Measurements from ENCODE around the gene GLIS2.

The GLIS2 gene

GRCh38 chr16:4378161-4378666 is 62.3 kb downstream of the GLIS2 start:
- no peaks in the 10 kb centered on the region for H3F3A ChIP-seq (ENCODE audit: insufficient read depth, low read length)
- H3K9ac ChIP-seq (ENCODE audit: low read length) = no peak overlapping the region
- no peaks in the 10 kb centered on the region for H3K79me2 ChIP-seq (ENCODE audit: insufficient read depth, low read length)
- H2AFZ ChIP-seq (ENCODE audit: low read length) = no peak overlapping the region
- H3K4me1 ChIP-seq (ENCODE audit: insufficient read depth, low read length, severe bottlenecking) = no peaks in the 10 kb centered on the region
- H3K36me3 ChIP-seq (ENCODE audit: insufficient read depth, low read length) = peaks cover 2% of the 10 kb centered on the region; the same call in 1 of the 2 replicates
- no peak overlapping the region for H3K4me3 ChIP-seq (ENCODE audit: low read depth, low read length, poor library complexity, severe bottlenecking)
- no peaks in the 10 kb centered on the region for H3K27me3 ChIP-seq (ENCODE audit: insufficient read depth, low read length)
- no peaks in the 10 kb centered on the region for H3K9me2 ChIP-seq (ENCODE audit: low read depth, low read length)
- TF ChIP-seq, protein P1, sequence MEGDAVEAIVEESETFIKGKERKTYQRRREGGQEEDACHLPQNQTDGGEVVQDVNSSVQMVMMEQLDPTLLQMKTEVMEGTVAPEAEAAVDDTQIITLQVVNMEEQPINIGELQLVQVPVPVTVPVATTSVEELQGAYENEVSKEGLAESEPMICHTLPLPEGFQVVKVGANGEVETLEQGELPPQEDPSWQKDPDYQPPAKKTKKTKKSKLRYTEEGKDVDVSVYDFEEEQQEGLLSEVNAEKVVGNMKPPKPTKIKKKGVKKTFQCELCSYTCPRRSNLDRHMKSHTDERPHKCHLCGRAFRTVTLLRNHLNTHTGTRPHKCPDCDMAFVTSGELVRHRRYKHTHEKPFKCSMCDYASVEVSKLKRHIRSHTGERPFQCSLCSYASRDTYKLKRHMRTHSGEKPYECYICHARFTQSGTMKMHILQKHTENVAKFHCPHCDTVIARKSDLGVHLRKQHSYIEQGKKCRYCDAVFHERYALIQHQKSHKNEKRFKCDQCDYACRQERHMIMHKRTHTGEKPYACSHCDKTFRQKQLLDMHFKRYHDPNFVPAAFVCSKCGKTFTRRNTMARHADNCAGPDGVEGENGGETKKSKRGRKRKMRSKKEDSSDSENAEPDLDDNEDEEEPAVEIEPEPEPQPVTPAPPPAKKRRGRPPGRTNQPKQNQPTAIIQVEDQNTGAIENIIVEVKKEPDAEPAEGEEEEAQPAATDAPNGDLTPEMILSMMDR (IDR thresholded peaks at IDR 0.05; ENCODE audit: low read length) = 0 out of 2 replicates have a peak, but pooled peaks have one; percentile 2
- no peak for TF ChIP-seq EZH2 (IDR thresholded peaks at IDR 0.05; ENCODE audit: borderline replicate concordance, low read length)
- H3K27ac ChIP-seq (ENCODE audit: low read depth, low read length, poor library complexity, severe bottlenecking) = no peak overlapping the region
- H3K9me3 ChIP-seq (ENCODE audit: low read length) = no peaks in the 10 kb centered on the region
- H4K20me1 ChIP-seq (ENCODE audit: insufficient read depth, low read length) = no peaks in the 10 kb centered on the region
- no peak overlapping the region for H3K4me2 ChIP-seq (ENCODE audit: low read length)

DNA sequence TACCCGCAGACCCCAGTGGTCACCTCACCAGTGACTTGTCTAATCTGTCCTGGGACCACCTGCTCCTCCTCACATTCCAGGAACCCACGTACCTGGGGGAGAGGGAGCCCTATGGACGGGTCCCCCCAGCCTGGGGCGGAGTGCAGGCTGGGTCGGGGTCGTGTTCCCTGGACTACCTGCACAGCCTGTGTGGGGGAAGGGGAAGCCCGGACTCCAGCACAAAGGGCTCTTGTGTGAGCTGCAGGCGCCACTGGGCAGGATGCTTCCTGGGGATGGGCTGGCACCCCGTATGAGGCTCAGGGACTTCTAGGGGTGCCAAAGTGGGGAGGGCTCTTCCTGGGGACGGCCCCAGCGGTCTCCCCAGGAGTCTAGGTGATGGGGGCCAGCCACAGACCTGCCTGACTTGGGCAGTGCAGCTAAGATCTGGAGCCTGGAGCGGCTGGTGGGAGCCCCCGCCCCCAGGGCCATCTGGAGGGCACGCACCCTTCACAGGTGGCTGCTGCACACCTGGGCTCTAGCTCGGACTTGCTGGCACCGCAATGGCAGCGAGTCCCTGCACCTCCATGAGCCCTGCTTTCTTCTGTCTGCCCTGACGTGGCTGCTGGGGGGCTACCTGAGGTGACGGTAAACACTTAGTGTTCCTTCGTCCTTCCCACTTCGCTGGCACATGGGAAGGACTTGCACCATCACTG is 63.3 kb downstream of the GLIS2 start:
- H3K4me3 ChIP-seq (ENCODE audit: low read depth, low read length, poor library complexity, severe bottlenecking) = no peak overlapping the region
- H3K79me2 ChIP-seq (ENCODE audit: insufficient read depth, low read length) = no peaks in the 10 kb centered on the region
- H3K27ac ChIP-seq (ENCODE audit: low read depth, low read length, poor library complexity, severe bottlenecking) = no peak overlapping the region
- H3K4me1 ChIP-seq (ENCODE audit: insufficient read depth, low read length, severe bottlenecking) = no peaks in the 10 kb centered on the region
- H3K9ac ChIP-seq (ENCODE audit: low read length) = no peak overlapping the region
- H3K9me3 ChIP-seq (ENCODE audit: low read length) = no peaks in the 10 kb centered on the region
- no peaks in the 10 kb centered on the region for H3K27me3 ChIP-seq (ENCODE audit: insufficient read depth, low read length)
- no peak overlapping the region for H3K4me2 ChIP-seq (ENCODE audit: low read length)
- H3F3A ChIP-seq (ENCODE audit: insufficient read depth, low read length) = no peaks in the 10 kb centered on the region
- no peaks in the 10 kb centered on the region for H3K9me2 ChIP-seq (ENCODE audit: low read depth, low read length)
- TF ChIP-seq, protein P1 (IDR thresholded peaks at IDR 0.05; ENCODE audit: low read length) = no peak
- TF ChIP-seq EZH2 (IDR thresholded peaks at IDR 0.05; ENCODE audit: borderline replicate concordance, low read length) = no peak
- no peak overlapping the region for H2AFZ ChIP-seq (ENCODE audit: low read length)
- H3K36me3 ChIP-seq (ENCODE audit: insufficient read depth, low read length) = peaks cover 5% of the 10 kb centered on the region
- H4K20me1 ChIP-seq (ENCODE audit: insufficient read depth, low read length) = no peaks in the 10 kb centered on the region

- Histone ChIP-seq H3K27ac (ENCODE audit: low read depth, low read length, poor library complexity, severe bottlenecking) (no peak overlapping the region), H3K4me3 (ENCODE audit: low read depth, low read length, poor library complexity, severe bottlenecking) (no peak overlapping the region), H3K4me1 (ENCODE audit: insufficient read depth, low read length, severe bottlenecking) (no peaks in the 10 kb centered on the region)
These were observed 64.5 kb downstream of the GLIS2 start for GRCh38 chr16:4380119-4381063.

More at GRCh38 chr16:4380119-4381063, 64.5 kb downstream of the GLIS2 start:
- Histone ChIP-seq H4K20me1 (ENCODE audit: insufficient read depth, low read length) (no peaks in the 10 kb centered on the region), H2AFZ (ENCODE audit: low read length) (no peak overlapping the region), H3K9ac (ENCODE audit: low read length) (no peak overlapping the region), H3K9me2 (ENCODE audit: low read depth, low read length) (no peaks in the 10 kb centered on the region), H3K9me3 (ENCODE audit: low read length) (no peaks in the 10 kb centered on the region), H3K36me3 (ENCODE audit: insufficient read depth, low read length) (peaks cover 12% of the 10 kb centered on the region), H3F3A (ENCODE audit: insufficient read depth, low read length) (no peaks in the 10 kb centered on the region), H3K4me2 (ENCODE audit: low read length) (no peak overlapping the region), H3K79me2 (ENCODE audit: insufficient read depth, low read length) (no peaks in the 10 kb centered on the region), H3K27me3 (ENCODE audit: insufficient read depth, low read length) (no peaks in the 10 kb centered on the region)
- no peak for TF ChIP-seq EZH2 (IDR thresholded peaks at IDR 0.05; ENCODE audit: borderline replicate concordance, low read length)
- TF ChIP-seq, protein P1 (IDR thresholded peaks at IDR 0.05; ENCODE audit: low read length) = no peak

Measured in OCI-LY1 (cell line).